Astrocyte of the cerebellum (primary cell): Measurements from ENCODE around the gene METTL1.

ENCODE experiments used
- DNase-seq: peaks from one replicate; pipeline ENCODE4 v3.0.0-alpha.2; 2011; ENCODE audit warnings: low read depth
- H3K4me3 ChIP-seq: 2 replicates; pipeline ENCODE4 v1.5.1; 2011; ENCODE audit warnings: mild to moderate bottlenecking, low read depth, low read length, moderate library complexity
- in situ Hi-C: cut with HindIII; loops from 2 replicates; pipeline ENCODE4 v1.10.0; 2017; ENCODE audit warnings: low sequenced_read_pairs
- TF ChIP-seq, protein P1 (sequence below): IDR thresholded peaks from 2 replicates; pipeline ENCODE4 v1.5.1; 2012; ENCODE audit warnings: low read length, low read depth, moderate library complexity, mild to moderate bottlenecking; ENCODE audit errors: missing control alignments

METTL1 gene

DNA sequence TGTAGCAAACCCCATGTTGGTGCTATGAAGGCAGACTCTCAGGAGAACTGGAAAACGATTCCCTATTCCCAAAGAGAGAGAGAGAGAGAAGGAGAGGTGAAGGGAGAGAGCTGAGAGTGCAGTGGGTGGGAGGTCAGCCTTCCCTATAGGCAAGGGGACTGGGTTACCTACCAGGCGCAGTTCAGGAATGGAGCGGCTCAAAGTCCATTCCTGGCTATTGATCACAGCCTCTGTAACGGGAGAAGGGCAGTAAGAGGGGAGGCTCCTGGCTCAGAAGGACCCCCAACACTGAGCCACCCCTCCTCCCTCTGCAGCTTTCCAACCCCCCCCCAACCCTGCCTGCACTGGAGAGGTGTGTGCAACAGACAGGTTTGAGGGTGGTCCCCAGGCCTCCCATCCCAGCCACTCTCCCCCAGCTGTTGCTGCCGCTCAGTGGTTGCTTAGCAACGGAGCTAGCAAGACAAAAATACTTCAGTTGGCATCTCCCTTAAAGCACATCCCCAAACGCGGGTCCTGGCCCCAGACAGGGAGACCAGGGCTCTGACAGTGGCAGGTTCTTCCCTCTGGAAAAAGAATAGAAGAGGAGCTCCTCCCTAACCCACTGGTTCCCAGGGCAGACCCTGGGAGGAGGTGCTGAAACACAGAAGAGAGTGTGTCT, 36.6 kb downstream of the METTL1 start:
- no peak overlapping the region for H3K4me3 ChIP-seq
- DNase-seq = no peak
- in situ Hi-C loops = no loop called here
- TF ChIP-seq, protein P1, sequence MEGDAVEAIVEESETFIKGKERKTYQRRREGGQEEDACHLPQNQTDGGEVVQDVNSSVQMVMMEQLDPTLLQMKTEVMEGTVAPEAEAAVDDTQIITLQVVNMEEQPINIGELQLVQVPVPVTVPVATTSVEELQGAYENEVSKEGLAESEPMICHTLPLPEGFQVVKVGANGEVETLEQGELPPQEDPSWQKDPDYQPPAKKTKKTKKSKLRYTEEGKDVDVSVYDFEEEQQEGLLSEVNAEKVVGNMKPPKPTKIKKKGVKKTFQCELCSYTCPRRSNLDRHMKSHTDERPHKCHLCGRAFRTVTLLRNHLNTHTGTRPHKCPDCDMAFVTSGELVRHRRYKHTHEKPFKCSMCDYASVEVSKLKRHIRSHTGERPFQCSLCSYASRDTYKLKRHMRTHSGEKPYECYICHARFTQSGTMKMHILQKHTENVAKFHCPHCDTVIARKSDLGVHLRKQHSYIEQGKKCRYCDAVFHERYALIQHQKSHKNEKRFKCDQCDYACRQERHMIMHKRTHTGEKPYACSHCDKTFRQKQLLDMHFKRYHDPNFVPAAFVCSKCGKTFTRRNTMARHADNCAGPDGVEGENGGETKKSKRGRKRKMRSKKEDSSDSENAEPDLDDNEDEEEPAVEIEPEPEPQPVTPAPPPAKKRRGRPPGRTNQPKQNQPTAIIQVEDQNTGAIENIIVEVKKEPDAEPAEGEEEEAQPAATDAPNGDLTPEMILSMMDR = no peak

DNA sequence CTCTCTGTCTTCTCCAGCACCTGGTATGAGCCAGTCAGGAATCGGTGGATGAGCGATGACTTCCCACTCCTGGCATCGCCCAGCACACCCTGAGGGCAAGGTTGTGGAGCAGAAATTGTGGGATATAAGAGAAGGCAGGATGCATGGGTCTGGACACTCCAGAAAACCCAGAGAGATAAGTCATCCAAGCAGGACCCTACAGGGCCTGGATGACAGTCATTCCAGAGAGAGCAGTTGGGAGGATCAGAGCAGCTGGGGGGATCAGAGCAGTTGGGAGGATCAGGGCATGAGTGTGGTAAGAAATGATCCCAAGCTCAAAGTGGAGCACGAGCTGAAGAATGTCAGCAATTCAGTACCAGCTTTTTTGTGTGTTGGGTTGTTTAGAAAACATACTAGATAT, 37.3 kb downstream of the METTL1 start:
- H3K4me3 ChIP-seq = no peak overlapping the region

DNA sequence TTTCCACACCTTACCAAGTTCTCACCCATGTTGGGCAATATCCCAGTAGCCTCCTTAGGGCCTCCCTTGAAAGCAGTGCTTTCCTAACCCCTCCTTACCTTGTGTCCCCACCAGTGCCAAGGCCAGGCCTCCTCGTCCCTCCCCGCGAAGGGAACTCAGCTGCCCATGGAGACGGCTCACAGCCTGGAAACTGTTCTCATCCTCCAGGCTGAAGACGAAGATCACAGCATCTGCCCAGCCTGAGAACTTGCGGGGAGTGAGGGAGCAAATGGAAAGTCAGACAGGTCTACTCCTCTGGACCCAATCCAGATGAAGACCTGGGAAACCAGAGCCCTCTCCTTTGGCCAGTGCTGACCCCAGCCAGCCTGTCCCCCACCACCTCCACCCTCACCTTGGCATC, 38.0 kb downstream of the METTL1 start:
- no peak overlapping the region for H3K4me3 ChIP-seq
- TF ChIP-seq, protein P1 = no peak
- in situ Hi-C loops = no loop called here
- DNase-seq = no peak

More for the DNA sequence above, 37.3 kb downstream of the METTL1 start:
- no peak for DNase-seq
- TF ChIP-seq, protein P1 = no peak
- in situ Hi-C loops = no loop called here

DNA sequence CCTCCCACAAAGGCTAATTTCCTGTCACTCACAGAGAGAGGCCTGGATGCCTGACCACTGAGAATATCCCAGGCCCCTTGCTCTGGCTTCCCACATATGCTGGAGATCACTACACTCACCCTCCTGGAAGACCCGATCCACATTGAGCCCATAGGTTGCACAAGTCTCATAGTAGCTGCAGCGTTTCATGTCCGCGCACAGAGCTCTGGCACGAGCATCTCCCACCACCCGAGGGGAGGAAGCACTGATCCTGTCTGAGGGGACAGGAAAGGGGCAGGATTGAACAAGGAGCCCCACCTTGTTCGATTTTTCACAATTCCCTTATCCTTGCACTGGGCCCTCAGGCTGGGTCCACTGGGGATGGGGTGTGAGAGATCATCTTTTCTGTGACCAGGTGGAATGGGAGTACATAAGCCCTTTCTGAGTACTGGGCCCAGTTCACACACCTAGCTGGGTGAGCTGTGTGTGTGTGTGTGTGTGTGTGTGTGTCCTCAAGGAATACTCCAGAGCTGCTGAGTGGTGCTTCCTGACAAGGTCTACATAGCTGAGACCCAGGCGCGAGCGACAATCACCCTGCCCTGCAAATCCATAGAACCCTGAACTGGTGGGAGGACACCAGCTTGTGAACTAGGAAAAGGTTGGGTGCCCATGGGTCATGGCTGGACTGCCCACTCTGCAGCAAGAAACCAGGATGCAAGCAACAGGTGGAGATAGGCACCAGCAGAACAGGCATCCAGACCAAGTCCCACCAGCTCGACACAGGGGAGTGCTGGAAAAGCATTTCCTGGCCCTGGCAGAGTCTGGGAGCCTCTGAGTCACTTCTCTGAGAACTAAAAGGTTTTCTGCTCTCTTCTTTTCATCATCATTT, 38.9 kb downstream of the METTL1 start:
- TF ChIP-seq, protein P1 = no peak
- in situ Hi-C loops = no loop called here
- no peak overlapping the region for H3K4me3 ChIP-seq
- no peak for DNase-seq

DNA sequence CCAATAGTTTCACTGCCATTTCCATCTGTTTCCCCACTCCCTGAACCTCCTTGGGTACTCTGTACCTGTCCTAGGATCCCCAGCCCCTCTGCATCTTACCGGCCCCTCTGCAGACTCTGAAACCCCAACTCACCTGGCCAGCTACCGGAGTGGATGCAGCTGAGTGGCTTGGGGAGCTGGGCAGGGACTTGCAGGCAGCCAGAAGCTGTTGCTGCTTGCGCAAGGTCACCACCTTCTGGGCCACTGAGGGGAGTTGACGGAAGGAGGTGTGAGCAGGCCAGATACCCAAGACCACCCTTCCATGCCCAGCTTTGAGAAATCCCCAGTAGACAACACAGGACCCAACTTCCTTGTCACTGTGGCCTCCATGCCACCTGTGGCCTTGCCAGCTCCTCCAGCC, 39.6 kb downstream of the METTL1 start:
- DNase-seq = no peak
- TF ChIP-seq, protein P1 = no peak
- H3K4me3 ChIP-seq = no peak overlapping the region
- in situ Hi-C loops = no loop called here

DNA sequence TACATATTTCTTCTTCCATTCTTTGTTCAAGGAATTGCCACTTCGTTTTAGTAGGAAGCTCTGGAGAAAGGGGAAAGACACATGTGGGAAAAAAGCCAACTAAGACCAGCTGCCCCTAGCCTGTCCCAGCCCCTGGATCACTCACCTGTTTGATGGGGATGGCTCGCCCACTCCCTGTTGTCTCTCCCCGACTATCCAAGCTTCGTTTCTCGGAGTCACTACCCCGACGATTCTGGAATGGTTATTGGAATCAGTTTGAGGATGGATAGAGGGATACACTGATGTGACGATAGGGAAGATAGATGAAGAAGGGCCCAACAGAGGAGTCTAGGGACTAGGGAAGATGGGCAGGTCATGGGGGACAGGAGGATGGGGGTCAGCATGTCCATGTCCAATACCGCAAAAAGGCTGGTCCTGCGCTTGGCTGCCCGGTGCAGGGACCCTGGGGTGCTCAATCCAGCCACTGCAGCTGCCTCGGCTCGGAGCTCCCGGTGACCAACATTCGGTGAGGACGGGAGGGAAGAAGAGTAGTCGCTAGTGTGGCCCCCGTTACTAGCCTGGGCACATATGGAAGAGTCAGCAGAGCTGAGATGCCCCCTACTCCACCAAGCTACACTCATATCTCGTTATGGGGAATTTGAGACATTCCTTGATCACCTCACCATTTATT, 40.4 kb downstream of the METTL1 start:
- in situ Hi-C loops = no loop called here
- no peak for DNase-seq
- TF ChIP-seq, protein P1 = no peak
- H3K4me3 ChIP-seq = no peak overlapping the region
